GM21576 (cell line): ENCODE measurements around the gene CDC26.

ENCODE experiments used
- ATAC-seq: cut with Tn5 transposase; IDR thresholded peaks from one replicate; pipeline ENCODE4 v1.9.1; 2021; ENCODE audit warnings: mild to moderate bottlenecking, moderate library complexity; ENCODE audit not compliant: unreplicated experiment

The CDC26 gene

DNA sequence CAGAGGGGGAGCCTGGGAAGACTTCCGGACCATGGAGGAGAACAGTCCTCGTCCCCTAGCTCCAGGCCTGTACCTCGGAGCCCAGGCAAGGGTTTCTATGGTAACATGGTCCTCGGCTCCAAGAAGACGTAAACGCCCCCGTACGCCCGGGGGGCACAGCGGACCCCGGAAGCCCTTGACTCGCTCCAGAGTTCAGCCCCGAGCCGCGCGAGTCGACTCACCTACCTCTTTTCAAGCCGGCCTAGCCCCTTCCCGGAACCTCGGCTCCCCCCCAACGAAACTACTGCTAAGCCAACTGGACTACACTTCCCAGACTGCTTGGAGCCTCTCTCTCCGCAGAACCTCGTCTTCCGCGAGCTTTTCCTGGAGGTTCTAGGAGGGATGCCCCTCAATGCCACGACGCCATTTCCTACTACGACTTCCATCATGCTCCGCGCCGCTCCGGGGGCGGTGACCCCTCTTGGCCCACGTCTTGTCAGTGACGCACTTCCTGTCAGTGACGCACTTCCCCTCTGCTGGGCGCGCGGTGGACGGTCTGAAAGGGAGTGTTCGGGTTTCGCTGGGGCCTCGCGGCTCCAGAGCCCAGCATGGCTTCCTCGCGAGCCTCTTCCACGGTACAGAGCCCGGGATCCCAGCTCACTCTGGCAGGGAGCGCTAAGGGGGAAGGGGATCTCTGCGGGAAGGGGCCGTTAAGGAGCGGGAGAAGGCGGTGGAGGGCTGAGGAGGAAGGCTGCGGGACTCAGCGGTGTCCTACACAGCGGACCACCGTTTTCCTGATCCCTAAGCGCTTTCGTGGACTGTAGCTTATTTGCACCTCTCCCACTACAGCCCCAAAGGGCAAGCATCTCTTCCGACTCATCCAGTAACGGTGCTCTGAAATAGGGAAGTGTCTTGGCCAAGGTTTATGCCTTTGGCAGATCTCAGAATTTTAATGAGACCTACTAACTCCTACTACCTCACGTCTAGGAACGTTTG is at the start of gene CDC26, which contains the start of gene PRPF4:
Gene CDC26, minus strand, starts transcription at position 416 of the 975 bp plus-strand sequence. CDS start 3,065 bp downstream, outside the sequence.
Gene PRPF4, plus strand, starts transcription at position 502 of the 975 bp plus-strand sequence. Its CDS starts 86 bp downstream, at position 588.
- peak; percentile 98 for ATAC-seq

DNA sequence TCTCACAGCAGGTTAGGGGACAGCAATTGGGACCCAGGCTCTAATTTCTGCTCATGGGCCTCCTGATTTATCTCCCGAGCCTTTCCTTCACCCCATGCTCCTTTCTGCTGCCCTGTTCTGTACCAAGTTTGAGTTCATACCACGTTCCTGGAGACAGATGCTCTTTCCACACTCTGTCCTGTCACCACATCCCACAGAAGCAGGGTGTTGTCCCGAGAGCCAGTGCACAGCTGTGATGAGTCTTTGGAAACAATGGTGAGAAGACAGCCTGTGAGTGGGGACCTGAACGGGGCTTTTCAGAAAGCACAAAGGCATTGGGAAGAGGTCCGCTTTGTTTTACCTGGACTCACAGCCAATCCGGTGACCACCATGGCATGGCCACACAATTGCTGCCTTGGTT is 47.3 kb upstream of the CDC26 start:
- no peak for ATAC-seq

- ATAC-seq = no peak
Observed at GRCh38 chr9:113320051-113320450, 44.7 kb upstream of the CDC26 start.

DNA sequence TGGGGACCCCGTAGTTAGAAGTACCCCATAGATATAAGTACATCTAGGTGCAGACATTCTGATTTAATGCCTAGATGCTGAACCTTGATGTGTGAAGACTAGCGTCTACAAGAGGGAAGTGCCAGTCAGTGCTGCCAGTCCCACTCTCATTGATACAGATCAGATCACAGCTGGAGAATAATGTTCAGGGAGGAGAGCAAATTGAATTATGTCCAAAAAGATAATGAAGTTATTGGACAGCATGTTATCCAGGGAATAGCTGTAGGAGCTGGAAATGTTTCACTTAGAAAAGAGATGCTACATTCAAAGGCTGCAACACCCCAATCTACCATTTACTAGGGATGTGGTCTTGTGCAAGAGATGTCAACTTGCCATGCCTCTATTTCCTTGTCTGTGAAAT is 43.7 kb upstream of the CDC26 start:
- no peak for ATAC-seq

GRCh38 chr9:113317777-113318176 is 42.4 kb upstream of the CDC26 start:
- ATAC-seq = no peak

GRCh38 chr9:113316030-113316429 is 40.7 kb upstream of the CDC26 start:
- ATAC-seq = no peak

DNA sequence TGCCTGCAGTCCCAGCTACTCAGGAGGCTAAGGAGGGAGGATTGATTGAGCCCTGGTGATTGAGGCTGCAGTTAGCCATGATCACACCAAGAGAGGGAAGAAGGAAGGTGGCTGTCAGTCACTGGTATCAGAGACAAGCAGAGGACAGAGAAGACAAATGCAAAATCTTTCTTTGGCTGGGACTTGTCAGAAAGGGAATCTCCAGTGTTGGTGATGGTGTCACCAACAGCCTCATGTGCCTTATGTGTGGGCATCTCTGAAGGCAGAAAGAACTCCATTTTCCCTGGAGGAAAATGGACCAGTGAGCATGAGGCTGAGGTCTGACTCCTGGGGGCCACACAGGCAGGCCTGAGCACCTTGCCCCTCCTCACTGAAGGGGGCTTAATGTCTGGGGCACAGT is 39.9 kb upstream of the CDC26 start:
- no peak for ATAC-seq

- no peak for ATAC-seq
Observed at GRCh38 chr9:113313261-113313660, 37.9 kb upstream of the CDC26 start.

DNA sequence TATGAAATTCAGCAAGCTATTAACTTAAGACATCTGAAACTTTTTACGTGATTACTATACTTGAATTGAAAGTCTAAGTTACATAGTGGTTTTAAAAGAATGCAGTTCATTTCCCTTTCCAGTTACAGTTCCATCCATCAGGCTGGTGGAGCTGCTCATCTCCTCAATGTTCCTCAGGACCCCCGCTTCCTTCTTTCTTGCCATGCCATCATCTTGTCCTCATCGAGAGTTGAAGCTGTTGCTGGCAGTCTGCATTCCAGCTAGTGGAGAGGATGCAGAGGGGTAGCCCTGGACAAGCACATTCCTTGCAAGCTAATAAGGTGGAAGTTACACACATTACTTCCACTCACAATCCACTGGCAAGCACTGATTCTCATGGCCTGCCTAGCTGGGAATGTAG is 36.6 kb upstream of the CDC26 start:
- ATAC-seq = no peak

GRCh38 chr9:113310538-113310937 is 35.2 kb upstream of the CDC26 start:
- no peak for ATAC-seq

DNA sequence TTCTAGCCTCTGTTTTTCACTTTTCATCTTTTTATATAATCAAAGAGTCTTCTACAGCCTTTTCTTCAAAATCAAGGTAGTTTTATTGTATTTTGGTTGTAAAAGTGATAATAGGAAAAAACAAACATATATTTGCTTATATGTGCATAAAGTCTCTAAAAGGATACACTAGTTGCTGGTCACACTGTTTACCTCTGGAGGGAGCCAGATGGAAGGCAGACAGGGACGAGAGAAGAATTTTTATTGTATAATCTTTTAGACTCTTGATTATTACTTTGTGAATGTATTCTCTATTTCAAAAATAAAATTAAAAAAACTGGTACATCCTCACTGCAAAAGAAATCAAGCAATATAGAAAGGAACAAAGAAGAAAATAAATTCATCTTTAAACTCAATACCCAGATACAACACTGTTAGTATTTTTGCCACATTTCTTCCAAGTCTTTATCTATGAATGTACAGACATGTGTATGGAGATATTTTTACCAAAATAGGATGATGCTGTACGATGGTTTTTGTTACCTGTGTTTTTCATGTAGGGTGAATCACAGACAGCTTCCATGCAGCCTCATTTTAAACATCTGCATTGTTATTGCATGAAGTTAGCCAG is 33.9 kb upstream of the CDC26 start:
- ATAC-seq = no peak

- ATAC-seq = no peak
Observed at GRCh38 chr9:113307396-113307975, 32.1 kb upstream of the CDC26 start.

GRCh38 chr9:113306566-113306965 is 31.2 kb upstream of the CDC26 start:
- no peak for ATAC-seq

DNA sequence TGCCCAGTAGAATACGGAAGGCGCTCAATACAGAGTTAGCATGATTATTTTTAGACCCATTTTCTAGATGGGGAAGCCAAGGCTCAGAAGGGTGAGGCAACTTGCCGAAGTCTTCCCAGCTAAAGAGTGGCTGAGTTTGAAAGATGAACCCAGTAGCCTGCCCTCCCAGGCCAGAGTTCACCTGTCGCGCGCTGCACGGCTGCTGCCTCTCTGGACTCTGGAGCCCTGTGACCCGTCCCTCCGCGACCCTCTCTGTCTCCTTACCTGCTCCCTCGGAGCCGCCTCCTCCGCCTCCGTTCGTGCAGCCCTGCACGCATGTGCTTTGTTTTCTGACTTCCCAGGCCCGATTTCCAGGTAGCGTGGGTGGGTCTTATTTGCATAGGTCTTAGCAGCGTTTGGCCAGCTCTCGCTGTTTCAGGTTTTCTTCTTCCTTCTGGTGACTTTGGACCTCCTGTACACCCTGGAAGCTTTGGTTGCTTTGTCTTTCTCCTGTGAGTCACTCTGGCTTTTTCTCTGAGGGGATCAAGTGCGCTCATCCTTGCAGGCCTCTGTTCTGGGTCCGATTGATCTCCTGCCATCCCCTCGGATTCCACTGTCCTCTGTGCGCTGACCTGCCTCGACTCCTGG is 27.5 kb upstream of the CDC26 start, which contains the start of gene RNF183:
Gene RNF183, minus strand, starts transcription at position 585 of the 627 bp plus-strand sequence. CDS start 5,192 bp downstream, outside the sequence.
- ATAC-seq = no peak

GRCh38 chr9:113301548-113301947 is 26.2 kb upstream of the CDC26 start:
- no peak for ATAC-seq

DNA sequence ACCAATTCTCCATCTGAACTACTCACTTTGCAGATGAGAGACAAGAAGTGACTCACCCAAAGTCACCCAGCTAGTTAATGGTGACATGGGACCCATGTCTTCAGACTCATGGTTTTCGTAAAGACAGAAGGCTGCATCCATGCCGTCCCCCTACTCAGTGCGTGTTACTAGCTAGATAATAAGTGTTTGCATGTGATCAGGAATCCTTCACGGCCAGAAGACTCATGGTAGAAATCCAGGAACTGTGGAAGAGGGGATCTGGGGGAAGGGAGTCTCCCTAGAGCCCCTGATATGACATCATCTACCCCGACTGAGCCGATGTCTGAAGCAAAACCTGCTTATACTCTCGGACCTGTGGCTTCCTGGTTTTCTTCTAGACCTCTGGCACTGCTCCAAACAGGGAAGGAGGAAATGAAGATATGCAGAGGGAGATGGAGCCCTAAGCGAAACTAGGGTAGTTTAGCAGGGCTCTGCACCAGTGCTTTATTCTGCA is 24.5 kb upstream of the CDC26 start:
- ATAC-seq = no peak

- no peak for ATAC-seq
Observed at GRCh38 chr9:113298924-113299770, 23.8 kb upstream of the CDC26 start.

- no peak for ATAC-seq
Observed at GRCh38 chr9:113298311-113298710, 22.9 kb upstream of the CDC26 start.

GRCh38 chr9:113296796-113297558 is 21.6 kb upstream of the CDC26 start:
- no peak for ATAC-seq
